ENCODE data around the gene DENND1A.

The DENND1A gene

GRCh38 chr9:123372766-123373446, 557.0 kb downstream of the DENND1A start:
- no peak overlapping the region for H3K27ac ChIP-seq
- H3K4me1 ChIP-seq: peaks cover 32 to 50% (median 45%) of the 10 kb centered on the region in 10 experiments
- H3K4me3 ChIP-seq: peak overlapping the region in 1 of 10 experiments; percentile 11; a peak in 1 of 20 replicates
- TF ChIP-seq Cebpa-rat (IDR thresholded peaks at IDR 0.05): no peak
- H3K27me3 ChIP-seq: peaks cover 42 to 58% (median 53%) of the 10 kb centered on the region in 11 experiments
- H3K4me2 ChIP-seq: peak overlapping the region in 5 of 11 experiments; percentile 8 to 31 (median 23); a peak in 5 of 22 replicates
- no peaks in the 10 kb centered on the region for H3K36me3 ChIP-seq
- H4K20me1 ChIP-seq: peaks cover 0 to 79% (median 53%) of the 10 kb centered on the region in 11 experiments; a peak in 20 of 22 replicates
- no peaks in the 10 kb centered on the region for H3K9me3 ChIP-seq (replicated peaks in 1 of 11)
- no peak overlapping the region for H3K9ac ChIP-seq

GRCh38 chr9:123371805-123372590, 557.9 kb downstream of the DENND1A start:
- no peaks in the 10 kb centered on the region for H3K36me3 ChIP-seq
- peaks cover 23 to 41% (median 36%) of the 10 kb centered on the region in 10 experiments for H3K4me1 ChIP-seq
- no peak overlapping the region for H3K4me2 ChIP-seq
- TF ChIP-seq Cebpa-rat (IDR thresholded peaks at IDR 0.05): no peak
- no peak overlapping the region for H3K9ac ChIP-seq
- peaks cover 0 to 70% (median 44%) of the 10 kb centered on the region in 11 experiments; a peak in 18 of 22 replicates for H4K20me1 ChIP-seq
- H3K27me3 ChIP-seq: peaks cover 42 to 58% (median 51%) of the 10 kb centered on the region in 11 experiments
- no peak overlapping the region for H3K4me3 ChIP-seq
- no peak overlapping the region for H3K27ac ChIP-seq
- H3K9me3 ChIP-seq (replicated peaks in 1 of 11): no peaks in the 10 kb centered on the region

GRCh38 chr9:123371228-123371584, 558.7 kb downstream of the DENND1A start:
- Histone ChIP-seq H3K9me3 (replicated peaks in 1 of 11) (no peaks in the 10 kb centered on the region), H3K27me3 (peaks cover 42 to 58% (median 51%) of the 10 kb centered on the region in 11 experiments), H4K20me1 (peaks cover 0 to 62% (median 36%) of the 10 kb centered on the region in 11 experiments; a peak in 18 of 22 replicates), H3K4me3 (no peak overlapping the region), H3K9ac (no peak overlapping the region), H3K36me3 (no peaks in the 10 kb centered on the region), H3K27ac (no peak overlapping the region), H3K4me2 (no peak overlapping the region), H3K4me1 (peaks cover 15 to 33% (median 28%) of the 10 kb centered on the region in 10 experiments)
- no peak for TF ChIP-seq Cebpa-rat (IDR thresholded peaks at IDR 0.05)

GRCh38 chr9:123370526-123371227, 559.2 kb downstream of the DENND1A start:
- H3K27ac ChIP-seq: no peak overlapping the region
- H4K20me1 ChIP-seq: peaks cover 0 to 56% (median 31%) of the 10 kb centered on the region in 11 experiments; a peak in 17 of 22 replicates
- TF ChIP-seq Cebpa-rat (IDR thresholded peaks at IDR 0.05): no peak
- H3K36me3 ChIP-seq: no peaks in the 10 kb centered on the region
- H3K9me3 ChIP-seq (replicated peaks in 1 of 11): no peaks in the 10 kb centered on the region
- H3K4me1 ChIP-seq: peaks cover 10 to 28% (median 23%) of the 10 kb centered on the region in 10 experiments
- peaks cover 42 to 56% (median 50%) of the 10 kb centered on the region in 11 experiments for H3K27me3 ChIP-seq
- no peak overlapping the region for H3K9ac ChIP-seq
- no peak overlapping the region for H3K4me2 ChIP-seq
- no peak overlapping the region for H3K4me3 ChIP-seq

GRCh38 chr9:123370108-123370507, 559.8 kb downstream of the DENND1A start:
- H3K4me2 ChIP-seq: no peak overlapping the region
- no peaks in the 10 kb centered on the region for H3K36me3 ChIP-seq
- peaks cover 4 to 22% (median 17%) of the 10 kb centered on the region in 10 experiments for H3K4me1 ChIP-seq
- TF ChIP-seq Cebpa-rat (IDR thresholded peaks at IDR 0.05): no peak
- no peak overlapping the region for H3K4me3 ChIP-seq
- no peak overlapping the region for H3K27ac ChIP-seq
- peaks cover 0 to 51% (median 25%) of the 10 kb centered on the region in 11 experiments; a peak in 17 of 22 replicates for H4K20me1 ChIP-seq
- no peak overlapping the region for H3K9ac ChIP-seq
- no peaks in the 10 kb centered on the region for H3K9me3 ChIP-seq (replicated peaks in 1 of 11)
- H3K27me3 ChIP-seq: peaks cover 36 to 51% (median 45%) of the 10 kb centered on the region in 11 experiments

GRCh38 chr9:123369296-123369695, 560.6 kb downstream of the DENND1A start:
- no peak overlapping the region for H3K27ac ChIP-seq
- peaks cover 28 to 43% (median 37%) of the 10 kb centered on the region in 11 experiments for H3K27me3 ChIP-seq
- TF ChIP-seq Cebpa-rat (IDR thresholded peaks at IDR 0.05): no peak
- H4K20me1 ChIP-seq: peaks cover 0 to 43% (median 17%) of the 10 kb centered on the region in 11 experiments; a peak in 17 of 22 replicates
- no peak overlapping the region for H3K4me3 ChIP-seq
- H3K36me3 ChIP-seq: no peaks in the 10 kb centered on the region
- H3K9me3 ChIP-seq (replicated peaks in 1 of 11): no peaks in the 10 kb centered on the region
- no peak overlapping the region for H3K9ac ChIP-seq
- peaks cover 0 to 14% (median 11%) of the 10 kb centered on the region in 10 experiments; a peak in 11 of 20 replicates for H3K4me1 ChIP-seq
- H3K4me2 ChIP-seq: no peak overlapping the region

GRCh38 chr9:123368536-123369153, 561.3 kb downstream of the DENND1A start:
- no peak for TF ChIP-seq Cebpa-rat (IDR thresholded peaks at IDR 0.05)
- Histone ChIP-seq H3K9ac (no peak overlapping the region), H3K9me3 (replicated peaks in 1 of 11) (no peaks in the 10 kb centered on the region), H3K36me3 (no peaks in the 10 kb centered on the region), H3K4me2 (no peak overlapping the region), H3K4me3 (no peak overlapping the region), H4K20me1 (peaks cover 0 to 36% (median 12%) of the 10 kb centered on the region in 11 experiments; a peak in 16 of 22 replicates), H3K27ac (no peak overlapping the region), H3K4me1 (peaks cover 0 to 9% (median 7%) of the 10 kb centered on the region in 10 experiments; a peak in 10 of 20 replicates), H3K27me3 (peaks cover 22 to 36% (median 30%) of the 10 kb centered on the region in 11 experiments)

- H3K9me3 ChIP-seq (replicated peaks in 1 of 11): no peaks in the 10 kb centered on the region
- peaks cover 0 to 2% (median under 1%) of the 10 kb centered on the region in 10 experiments; a peak in 7 of 20 replicates for H3K4me1 ChIP-seq
- H3K4me3 ChIP-seq: no peak overlapping the region
- no peak overlapping the region for H3K27ac ChIP-seq
- peaks cover 0 to 32% (median 6%) of the 10 kb centered on the region in 11 experiments; a peak in 14 of 22 replicates for H4K20me1 ChIP-seq
- no peak overlapping the region for H3K9ac ChIP-seq
- no peaks in the 10 kb centered on the region for H3K36me3 ChIP-seq
- TF ChIP-seq Cebpa-rat (IDR thresholded peaks at IDR 0.05): no peak
- peaks cover 15 to 30% (median 24%) of the 10 kb centered on the region in 11 experiments for H3K27me3 ChIP-seq
- no peak overlapping the region for H3K4me2 ChIP-seq
Observed at GRCh38 chr9:123368023-123368422, 561.9 kb downstream of the DENND1A start.
